Measurements from ENCODE around the gene USP6NL.

The USP6NL gene

DNA sequence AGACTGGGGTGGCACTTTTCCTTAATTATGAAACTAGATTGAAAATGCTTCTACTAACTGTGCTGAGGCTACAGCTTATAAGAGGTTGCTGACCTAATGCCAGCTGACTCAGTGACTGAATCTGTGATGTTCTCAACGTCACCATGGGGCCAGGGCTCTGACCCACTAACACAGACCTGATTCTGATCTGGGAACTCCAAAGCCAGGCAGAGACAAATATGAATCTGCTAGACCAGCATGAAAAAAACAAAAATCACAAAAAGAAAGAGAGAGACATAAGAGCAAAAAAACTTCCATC is 16.1 kb downstream of the USP6NL start:
- H3K27me3 ChIP-seq (ENCODE audit: insufficient read depth, poor library complexity, severe bottlenecking): no peaks in the 10 kb centered on the region
- TF ChIP-seq SPI1 (IDR thresholded peaks at IDR 0.05; ENCODE audit: borderline replicate concordance, low read depth) (no peak), GABPA (IDR thresholded peaks at IDR 0.05; ENCODE audit: low read depth) (no peak), CTCF (IDR thresholded peaks at IDR 0.05; ENCODE audit: insufficient read depth, low read length) (no peak), POLR2AphosphoS5 (IDR thresholded peaks at IDR 0.05; ENCODE audit: low read depth) (no peak)
- TF ChIP-seq, protein P1, sequence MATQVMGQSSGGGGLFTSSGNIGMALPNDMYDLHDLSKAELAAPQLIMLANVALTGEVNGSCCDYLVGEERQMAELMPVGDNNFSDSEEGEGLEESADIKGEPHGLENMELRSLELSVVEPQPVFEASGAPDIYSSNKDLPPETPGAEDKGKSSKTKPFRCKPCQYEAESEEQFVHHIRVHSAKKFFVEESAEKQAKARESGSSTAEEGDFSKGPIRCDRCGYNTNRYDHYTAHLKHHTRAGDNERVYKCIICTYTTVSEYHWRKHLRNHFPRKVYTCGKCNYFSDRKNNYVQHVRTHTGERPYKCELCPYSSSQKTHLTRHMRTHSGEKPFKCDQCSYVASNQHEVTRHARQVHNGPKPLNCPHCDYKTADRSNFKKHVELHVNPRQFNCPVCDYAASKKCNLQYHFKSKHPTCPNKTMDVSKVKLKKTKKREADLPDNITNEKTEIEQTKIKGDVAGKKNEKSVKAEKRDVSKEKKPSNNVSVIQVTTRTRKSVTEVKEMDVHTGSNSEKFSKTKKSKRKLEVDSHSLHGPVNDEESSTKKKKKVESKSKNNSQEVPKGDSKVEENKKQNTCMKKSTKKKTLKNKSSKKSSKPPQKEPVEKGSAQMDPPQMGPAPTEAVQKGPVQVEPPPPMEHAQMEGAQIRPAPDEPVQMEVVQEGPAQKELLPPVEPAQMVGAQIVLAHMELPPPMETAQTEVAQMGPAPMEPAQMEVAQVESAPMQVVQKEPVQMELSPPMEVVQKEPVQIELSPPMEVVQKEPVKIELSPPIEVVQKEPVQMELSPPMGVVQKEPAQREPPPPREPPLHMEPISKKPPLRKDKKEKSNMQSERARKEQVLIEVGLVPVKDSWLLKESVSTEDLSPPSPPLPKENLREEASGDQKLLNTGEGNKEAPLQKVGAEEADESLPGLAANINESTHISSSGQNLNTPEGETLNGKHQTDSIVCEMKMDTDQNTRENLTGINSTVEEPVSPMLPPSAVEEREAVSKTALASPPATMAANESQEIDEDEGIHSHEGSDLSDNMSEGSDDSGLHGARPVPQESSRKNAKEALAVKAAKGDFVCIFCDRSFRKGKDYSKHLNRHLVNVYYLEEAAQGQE (IDR thresholded peaks at IDR 0.05; ENCODE audit: insufficient replicate concordance, low read depth): no peak
- no peak overlapping the region for H3K27ac ChIP-seq (replicated peaks)
- no peak overlapping the region for H3K4me3 ChIP-seq (replicated peaks; ENCODE audit: insufficient read depth, low read length)
- no peak for DNase-seq (ENCODE audit: low read depth in 1 of 2, low spot score in 1 of 2)

GRCh38 chr10:11594589-11595394 is 16.7 kb downstream of the USP6NL start:
- DNase-seq (ENCODE audit: low read depth in 1 of 2, low spot score in 1 of 2): peak in 1 of 2 experiments; percentile 7
- Histone ChIP-seq H3K27me3 (ENCODE audit: insufficient read depth, poor library complexity, severe bottlenecking) (no peaks in the 10 kb centered on the region), H3K27ac (replicated peaks) (no peak overlapping the region), H3K4me3 (replicated peaks; ENCODE audit: insufficient read depth, low read length) (no peak overlapping the region)
- TF ChIP-seq POLR2AphosphoS5 (IDR thresholded peaks at IDR 0.05; ENCODE audit: low read depth) (no peak), CTCF (IDR thresholded peaks at IDR 0.05; ENCODE audit: insufficient read depth, low read length) (no peak), GABPA (IDR thresholded peaks at IDR 0.05; ENCODE audit: low read depth) (no peak), SPI1 (IDR thresholded peaks at IDR 0.05; ENCODE audit: borderline replicate concordance, low read depth) (no peak)
- TF ChIP-seq, protein P1 (IDR thresholded peaks at IDR 0.05; ENCODE audit: insufficient replicate concordance, low read depth): no peak

- DNase-seq (ENCODE audit: low read depth in 1 of 2, low spot score in 1 of 2): no peak
- TF ChIP-seq GABPA (IDR thresholded peaks at IDR 0.05; ENCODE audit: low read depth): no peak
- TF ChIP-seq CTCF (IDR thresholded peaks at IDR 0.05; ENCODE audit: insufficient read depth, low read length): no peak
- no peak for TF ChIP-seq SPI1 (IDR thresholded peaks at IDR 0.05; ENCODE audit: borderline replicate concordance, low read depth)
- TF ChIP-seq, protein P1 (IDR thresholded peaks at IDR 0.05; ENCODE audit: insufficient replicate concordance, low read depth): no peak
- H3K27ac ChIP-seq (replicated peaks): no peak overlapping the region
- no peak overlapping the region for H3K4me3 ChIP-seq (replicated peaks; ENCODE audit: insufficient read depth, low read length)
- no peaks in the 10 kb centered on the region for H3K27me3 ChIP-seq (ENCODE audit: insufficient read depth, poor library complexity, severe bottlenecking)
Measured at GRCh38 chr10:11593612-11594011, 17.8 kb downstream of the USP6NL start.

Data from HL-60 (cell line).